ENCODE measurements around the gene TP53I13. TPM values are rescaled to one million over a fixed set of nuclear protein-coding genes. Genes with fewer than 3 reads are reported as not detected.
A peak's percentile ranks its signal among the peaks of the same experiment; 100 is the strongest.

Gene TP53I13, protein sequence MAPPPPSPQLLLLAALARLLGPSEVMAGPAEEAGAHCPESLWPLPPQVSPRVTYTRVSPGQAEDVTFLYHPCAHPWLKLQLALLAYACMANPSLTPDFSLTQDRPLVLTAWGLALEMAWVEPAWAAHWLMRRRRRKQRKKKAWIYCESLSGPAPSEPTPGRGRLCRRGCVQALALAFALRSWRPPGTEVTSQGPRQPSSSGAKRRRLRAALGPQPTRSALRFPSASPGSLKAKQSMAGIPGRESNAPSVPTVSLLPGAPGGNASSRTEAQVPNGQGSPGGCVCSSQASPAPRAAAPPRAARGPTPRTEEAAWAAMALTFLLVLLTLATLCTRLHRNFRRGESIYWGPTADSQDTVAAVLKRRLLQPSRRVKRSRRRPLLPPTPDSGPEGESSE
- 10 to 100 TPM; 31.3 to 36.6 (median 35.3) TPM for total RNA-seq (2021; fragmentation: NEBNext Ultra II Directional; extraction: Animal tissue kit (Norgen Biotek cat#: 25700))
- long read RNA-seq, transcript TP53I13-201 (7 exons, 1,530 nt), result major isoform, 76 of 90 reads
- long read RNA-seq, partial matches to known transcripts, result 5 of 90 reads
- long read RNA-seq, other reads (novel, unspliced or antisense), result 9 of 90 reads

DNA sequence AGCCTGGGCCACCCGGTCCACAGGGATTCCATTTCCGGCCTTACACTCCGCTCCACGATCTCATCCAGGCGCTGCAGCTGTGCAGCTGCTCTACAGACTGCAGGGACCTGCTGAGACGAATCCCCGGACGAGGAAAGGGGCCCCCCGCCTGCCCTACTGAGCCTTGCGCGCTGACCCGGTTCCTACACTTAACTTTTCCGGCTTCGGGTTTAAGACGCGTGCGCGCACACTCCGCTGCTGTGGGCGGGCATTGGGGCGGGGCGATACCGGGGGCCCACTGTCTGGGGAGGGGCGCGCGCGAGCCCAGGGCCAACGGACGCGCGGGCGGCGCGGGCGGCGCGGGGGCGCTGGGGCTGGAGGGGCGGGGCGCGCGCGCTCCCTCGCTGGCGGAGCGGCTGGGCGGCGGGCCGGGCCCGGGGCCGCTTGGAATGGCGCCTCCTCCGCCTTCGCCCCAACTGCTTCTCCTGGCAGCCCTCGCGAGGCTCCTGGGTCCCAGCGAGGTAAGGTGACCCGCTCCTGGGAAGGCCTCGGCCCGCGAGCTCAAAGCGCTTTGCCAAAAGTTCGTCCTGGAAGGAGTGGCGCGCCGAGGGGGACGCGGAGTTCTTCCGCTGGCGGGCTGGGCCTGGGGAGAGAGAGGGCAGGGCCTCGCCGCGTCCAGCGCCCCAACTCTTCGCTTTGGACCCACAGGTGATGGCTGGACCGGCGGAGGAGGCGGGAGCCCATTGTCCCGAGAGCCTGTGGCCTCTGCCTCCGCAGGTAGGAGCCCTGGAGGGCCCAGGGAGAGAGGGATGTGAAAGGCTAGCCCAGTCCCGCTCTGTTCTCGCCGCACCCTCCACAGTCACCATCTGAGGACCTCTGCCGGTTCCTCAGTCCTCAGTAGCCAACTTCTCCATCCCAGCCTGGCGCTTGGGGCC is at the start of gene TP53I13:
TSS of gene TP53I13 (plus strand) at position 371 of the 914 bp plus-strand sequence. CDS start at position 429, 58 bp downstream.
- Mint-ChIP-seq H3K4me3 (peak within 1 kb of the TSS; percentile 96), H3K27me3 (ENCODE audit: insufficient read depth) (no peaks in the 10 kb centered on the region; the same call in 1 of the 2 replicates)
- peak; percentile 56 for DNase-seq

DNA sequence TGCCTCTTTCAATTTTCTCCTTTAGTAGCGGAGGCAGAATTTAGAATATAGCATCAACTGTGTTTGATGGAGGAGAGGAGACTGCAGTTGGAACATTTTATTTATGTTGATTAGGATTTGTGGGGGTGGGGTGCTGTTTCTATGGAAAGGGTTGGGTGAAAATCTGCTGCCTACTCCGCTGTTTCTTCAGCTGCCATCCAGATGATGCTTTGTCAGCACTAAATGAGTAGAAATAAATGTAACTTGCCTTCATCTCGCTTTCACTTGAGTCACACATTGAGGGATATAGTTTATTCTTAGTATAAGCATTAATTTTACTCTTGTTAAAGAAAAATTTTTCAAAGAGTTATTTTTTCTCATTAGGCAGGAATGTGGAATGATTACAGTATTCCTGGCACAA is 43.8 kb upstream of the TP53I13 start:
- no peak for DNase-seq
- H3K9me3 Mint-ChIP-seq, result no peaks in the 10 kb centered on the region
- H3K4me1 Mint-ChIP-seq (ENCODE audit: low read depth), result peaks cover 7% of the 10 kb centered on the region; the same call in 1 of the 2 replicates
- no peak overlapping the region for H3K4me3 Mint-ChIP-seq
- no peak overlapping the region for H3K27ac Mint-ChIP-seq
- TF ChIP-seq, protein P1, sequence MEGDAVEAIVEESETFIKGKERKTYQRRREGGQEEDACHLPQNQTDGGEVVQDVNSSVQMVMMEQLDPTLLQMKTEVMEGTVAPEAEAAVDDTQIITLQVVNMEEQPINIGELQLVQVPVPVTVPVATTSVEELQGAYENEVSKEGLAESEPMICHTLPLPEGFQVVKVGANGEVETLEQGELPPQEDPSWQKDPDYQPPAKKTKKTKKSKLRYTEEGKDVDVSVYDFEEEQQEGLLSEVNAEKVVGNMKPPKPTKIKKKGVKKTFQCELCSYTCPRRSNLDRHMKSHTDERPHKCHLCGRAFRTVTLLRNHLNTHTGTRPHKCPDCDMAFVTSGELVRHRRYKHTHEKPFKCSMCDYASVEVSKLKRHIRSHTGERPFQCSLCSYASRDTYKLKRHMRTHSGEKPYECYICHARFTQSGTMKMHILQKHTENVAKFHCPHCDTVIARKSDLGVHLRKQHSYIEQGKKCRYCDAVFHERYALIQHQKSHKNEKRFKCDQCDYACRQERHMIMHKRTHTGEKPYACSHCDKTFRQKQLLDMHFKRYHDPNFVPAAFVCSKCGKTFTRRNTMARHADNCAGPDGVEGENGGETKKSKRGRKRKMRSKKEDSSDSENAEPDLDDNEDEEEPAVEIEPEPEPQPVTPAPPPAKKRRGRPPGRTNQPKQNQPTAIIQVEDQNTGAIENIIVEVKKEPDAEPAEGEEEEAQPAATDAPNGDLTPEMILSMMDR (IDR thresholded peaks at IDR 0.05), result no peak
- peaks cover 1% of the 10 kb centered on the region; the same call in 1 of the 2 replicates for H3K27me3 Mint-ChIP-seq (ENCODE audit: insufficient read depth)
- H3K36me3 Mint-ChIP-seq (ENCODE audit: low read depth), result peaks cover 18% of the 10 kb centered on the region

More for the DNA sequence above, at the start of gene TP53I13:
- peaks cover 5% of the 10 kb centered on the region; the same call in 1 of the 2 replicates for H3K36me3 Mint-ChIP-seq (ENCODE audit: low read depth)
- peak within 1 kb of the TSS; percentile 89 for H3K27ac Mint-ChIP-seq
- H3K9me3 Mint-ChIP-seq, result no peaks in the 10 kb centered on the region
- TF ChIP-seq, protein P1 (IDR thresholded peaks at IDR 0.05), result no peak
- H3K4me1 Mint-ChIP-seq (ENCODE audit: low read depth), result peaks cover 21% of the 10 kb centered on the region

DNA sequence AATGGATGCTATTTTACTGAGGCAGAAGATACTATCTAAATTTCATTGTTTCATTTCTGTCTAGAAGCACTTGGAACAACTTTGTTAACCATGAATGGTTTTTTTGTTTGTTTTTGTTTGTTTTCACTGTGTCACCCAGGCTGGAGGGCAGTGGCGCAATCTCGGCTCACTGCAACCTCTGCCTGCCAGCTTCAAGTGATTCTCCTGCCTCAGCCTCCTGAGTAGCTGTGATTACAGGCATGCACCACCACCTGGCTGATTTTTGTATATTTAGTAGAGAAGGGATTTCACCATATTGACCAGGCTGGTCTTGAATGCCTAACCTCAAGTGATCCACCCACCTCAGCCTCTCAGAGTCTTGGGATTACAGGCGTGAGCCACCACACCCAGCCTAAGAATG is 42.2 kb upstream of the TP53I13 start:
- peaks cover 24% of the 10 kb centered on the region for H3K36me3 Mint-ChIP-seq (ENCODE audit: low read depth)
- no peaks in the 10 kb centered on the region for H3K9me3 Mint-ChIP-seq
- H3K27me3 Mint-ChIP-seq (ENCODE audit: insufficient read depth), result peaks cover 1% of the 10 kb centered on the region; the same call in 1 of the 2 replicates
- H3K4me3 Mint-ChIP-seq, result no peak overlapping the region
- TF ChIP-seq, protein P1 (IDR thresholded peaks at IDR 0.05), result no peak
- peak; percentile 1 for DNase-seq
- H3K27ac Mint-ChIP-seq, result no peak overlapping the region
- peaks cover 7% of the 10 kb centered on the region; the same call in 1 of the 2 replicates for H3K4me1 Mint-ChIP-seq (ENCODE audit: low read depth)

DNA sequence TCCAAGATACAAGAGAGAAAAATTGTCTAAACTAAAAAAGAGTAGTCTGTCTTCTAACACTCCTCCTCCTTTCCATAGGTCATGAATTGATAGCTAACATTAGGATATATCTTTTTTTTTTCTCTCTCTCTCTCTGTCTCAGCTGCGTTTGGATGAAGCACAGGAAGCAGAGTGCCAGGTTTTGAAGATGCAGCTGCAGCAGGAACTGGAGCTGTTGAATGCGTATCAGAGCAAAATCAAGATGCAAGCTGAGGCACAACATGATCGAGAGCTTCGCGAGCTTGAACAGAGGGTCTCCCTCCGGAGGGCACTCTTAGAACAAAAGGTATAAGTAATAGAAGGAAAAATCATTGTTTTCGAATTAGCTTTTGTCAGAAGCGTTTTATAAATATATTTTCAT is 34.5 kb upstream of the TP53I13 start:
- H3K9me3 Mint-ChIP-seq, result no peaks in the 10 kb centered on the region
- TF ChIP-seq, protein P1 (IDR thresholded peaks at IDR 0.05), result no peak
- peaks cover under 1% of the 10 kb centered on the region for H3K27me3 Mint-ChIP-seq (ENCODE audit: insufficient read depth)
- no peak overlapping the region for H3K4me3 Mint-ChIP-seq
- H3K27ac Mint-ChIP-seq, result no peak overlapping the region
- H3K36me3 Mint-ChIP-seq (ENCODE audit: low read depth), result peaks cover 17% of the 10 kb centered on the region; the same call in 1 of the 2 replicates
- H3K4me1 Mint-ChIP-seq (ENCODE audit: low read depth), result no peaks in the 10 kb centered on the region
- DNase-seq, result no peak

DNA sequence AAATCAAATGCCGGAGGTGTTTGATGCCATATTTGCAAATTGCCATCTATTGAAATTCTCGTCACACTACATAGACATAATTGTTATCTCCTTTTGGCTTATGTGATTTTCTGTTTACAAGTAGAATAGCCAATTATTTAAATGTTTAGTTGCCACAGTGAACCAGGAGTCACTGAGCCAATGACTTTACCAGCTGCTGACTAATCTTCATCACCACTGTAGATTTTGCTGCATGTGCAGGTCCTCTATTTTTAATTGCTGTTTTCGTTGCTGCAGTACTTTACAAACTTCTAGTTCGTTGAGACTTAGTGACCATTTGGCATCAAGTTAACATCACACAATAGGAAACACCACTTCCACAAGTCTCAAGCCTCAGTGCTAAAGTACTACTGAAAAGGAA is 24.4 kb upstream of the TP53I13 start:
- no peaks in the 10 kb centered on the region; the same call in 1 of the 2 replicates for H3K4me1 Mint-ChIP-seq (ENCODE audit: low read depth)
- H3K27me3 Mint-ChIP-seq (ENCODE audit: insufficient read depth), result no peaks in the 10 kb centered on the region
- H3K4me3 Mint-ChIP-seq, result no peak overlapping the region
- TF ChIP-seq, protein P1 (IDR thresholded peaks at IDR 0.05), result no peak
- DNase-seq, result no peak
- H3K27ac Mint-ChIP-seq, result no peak overlapping the region
- peaks cover 29% of the 10 kb centered on the region for H3K36me3 Mint-ChIP-seq (ENCODE audit: low read depth)
- no peaks in the 10 kb centered on the region for H3K9me3 Mint-ChIP-seq
